Subcutaneous adipose tissue (tissue), 4 donors: ENCODE measurements around the gene TEX101. TPM values are rescaled to one million over a fixed set of nuclear protein-coding genes. Genes with fewer than 3 reads are reported as not detected.

Experiments used
- total RNA-seq, 4 donors: library from RNA; depleted of rRNA; stranded (reverse); fragments of >200 nt; gene quantifications; one replicate each; pipeline ENCODE4 v1.1.0, GENCODE V29; 2016
- TF ChIP-seq, protein P1 (sequence below): fragments of 450-650 bp; IDR thresholded peaks from one replicate; pipeline ENCODE4 v1.5.1; 2016; ENCODE audit warnings: low read depth, mild to moderate bottlenecking, control low read depth, antibody characterized with exemption, moderate library complexity

The TEX101 gene
- total RNA-seq, 4 donors from 2014 or later: not detected

DNA sequence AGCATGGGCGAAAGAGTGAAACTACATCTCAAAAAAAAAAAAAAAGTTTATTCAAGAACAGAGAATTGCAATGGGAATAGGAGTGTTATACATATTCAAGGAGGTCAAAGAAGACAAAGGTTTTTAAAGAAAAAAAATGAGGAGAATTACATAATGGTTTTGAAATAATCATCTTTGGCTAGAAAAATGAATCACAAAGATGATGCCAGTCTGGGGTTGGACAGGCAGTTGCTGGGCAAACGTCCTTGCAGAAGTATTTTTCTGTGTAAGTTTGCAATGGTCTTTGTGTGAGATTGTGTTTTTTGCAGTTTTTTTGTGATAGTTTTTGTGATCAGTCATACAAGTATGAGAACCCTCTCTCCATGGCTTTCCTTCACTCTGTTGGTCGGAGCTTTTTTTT lies 27.0 kb downstream of the TEX101 start:
- TF ChIP-seq, protein P1, sequence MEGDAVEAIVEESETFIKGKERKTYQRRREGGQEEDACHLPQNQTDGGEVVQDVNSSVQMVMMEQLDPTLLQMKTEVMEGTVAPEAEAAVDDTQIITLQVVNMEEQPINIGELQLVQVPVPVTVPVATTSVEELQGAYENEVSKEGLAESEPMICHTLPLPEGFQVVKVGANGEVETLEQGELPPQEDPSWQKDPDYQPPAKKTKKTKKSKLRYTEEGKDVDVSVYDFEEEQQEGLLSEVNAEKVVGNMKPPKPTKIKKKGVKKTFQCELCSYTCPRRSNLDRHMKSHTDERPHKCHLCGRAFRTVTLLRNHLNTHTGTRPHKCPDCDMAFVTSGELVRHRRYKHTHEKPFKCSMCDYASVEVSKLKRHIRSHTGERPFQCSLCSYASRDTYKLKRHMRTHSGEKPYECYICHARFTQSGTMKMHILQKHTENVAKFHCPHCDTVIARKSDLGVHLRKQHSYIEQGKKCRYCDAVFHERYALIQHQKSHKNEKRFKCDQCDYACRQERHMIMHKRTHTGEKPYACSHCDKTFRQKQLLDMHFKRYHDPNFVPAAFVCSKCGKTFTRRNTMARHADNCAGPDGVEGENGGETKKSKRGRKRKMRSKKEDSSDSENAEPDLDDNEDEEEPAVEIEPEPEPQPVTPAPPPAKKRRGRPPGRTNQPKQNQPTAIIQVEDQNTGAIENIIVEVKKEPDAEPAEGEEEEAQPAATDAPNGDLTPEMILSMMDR: no peak

- TF ChIP-seq, protein P1: no peak
These were observed 30.0 kb downstream of the TEX101 start for GRCh38 chr19:43444531-43445287.

DNA sequence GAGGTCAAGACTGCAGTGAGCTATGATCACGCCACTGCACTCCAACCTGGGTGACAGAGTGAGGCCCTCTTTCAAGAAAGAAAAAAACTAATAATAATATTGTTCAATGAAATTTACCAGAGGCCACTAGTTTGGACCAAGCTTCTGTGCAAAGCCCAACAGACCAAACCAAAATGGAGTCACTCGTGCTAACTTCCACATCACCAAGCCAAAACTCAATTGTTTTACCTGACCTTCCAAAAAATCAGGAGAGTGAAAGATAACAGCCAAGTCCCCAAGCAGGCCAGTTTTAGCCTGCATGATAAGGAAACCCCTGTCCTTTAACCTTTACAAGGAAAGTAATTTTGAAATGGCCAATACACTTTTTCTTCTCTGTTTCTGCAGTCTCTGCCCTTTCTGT lies 30.7 kb downstream of the TEX101 start:
- TF ChIP-seq, protein P1: no peak

- TF ChIP-seq, protein P1: no peak
These were observed 32.2 kb downstream of the TEX101 start for GRCh38 chr19:43446746-43447489.

- TF ChIP-seq, protein P1: no peak
These were observed 33.0 kb downstream of the TEX101 start for GRCh38 chr19:43447655-43448054.

- TF ChIP-seq, protein P1: no peak
These were observed 35.9 kb downstream of the TEX101 start for GRCh38 chr19:43450545-43450997.

- TF ChIP-seq, protein P1: no peak
These were observed 37.9 kb downstream of the TEX101 start for GRCh38 chr19:43452582-43452981.
